Heart left ventricle (tissue), 13 donors: ENCODE results near the gene RBSN.

Experiments
- POLR2A ChIP-seq, 2 donors: fragments of 450-650 bp; IDR thresholded peaks; one replicate each; pipeline ENCODE4 v1.6.1; 2017; ENCODE audit warnings: antibody characterized with exemption in 2 of 2, mild to moderate bottlenecking in 2 of 2, moderate library complexity in 2 of 2
- TF ChIP-seq, protein P1 (sequence below), 12 donors: fragments of 200-600 bp; sonication (generic) in 4 of 12; IDR thresholded peaks; one replicate each; pipeline versions ENCODE4 v1.5.0 to v1.8.0; 2018 to 2022; ENCODE audit warnings: antibody characterized with exemption in 12 of 12, mild to moderate bottlenecking in 5 of 12
- donor health status: ischemic (EF 13 %, LVEDD 7.1; RV severe dilation, severe dysfunction).
- donor health status: DM: no; HTN: yes; CAD: no.
- donor health status: DM: no; HTN: no; CAD: no.
- donor health status: ischemic (EF 25% LVEDD 6.9; RV normal size, moderate dysfunction).
- donor health status: ischemic (EF 25% LVEDD 5.7; RV mildly dilated, moderate dysfunction).
- donor health status: ischemic (EF 35%, LVEDD 5.7; RV mildly dilated, moderate dysfunction).
- donor health status: nonischemic (EF 11% LVEDD 7.7; RV severe dilation, severe dysfunction).
- donor health status: DM: yes; HTN: yes; CAD: no.
- donor health status: PGD.
- donor health status: ischemic (EF 29% LVEDD 5.4; RV normal size, mild dysfunction).
- donor health status: nonischemic (EF 23%, LVEDD 6.1; RV moderate dilation, normal function).

DNA sequence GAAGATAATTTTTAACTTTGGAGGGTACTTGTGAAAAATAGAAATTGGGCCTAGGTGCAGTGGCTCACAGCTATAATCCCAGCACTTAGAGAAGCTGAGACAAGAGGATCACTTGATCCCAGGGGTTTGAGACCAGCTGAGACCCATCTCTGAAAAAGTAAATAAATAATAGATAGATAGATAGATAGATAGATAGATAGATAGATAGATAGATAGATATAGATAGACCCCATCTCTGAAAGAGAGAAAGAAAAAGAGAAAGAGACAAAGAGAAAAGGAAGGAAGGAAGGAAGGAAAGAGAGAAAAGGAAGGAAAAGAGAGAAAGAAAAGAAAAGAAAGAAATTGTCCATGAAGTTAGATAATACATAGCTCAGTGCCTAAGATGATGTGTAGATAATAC, 69.3 kb downstream of the RBSN start:
- TF ChIP-seq, protein P1, sequence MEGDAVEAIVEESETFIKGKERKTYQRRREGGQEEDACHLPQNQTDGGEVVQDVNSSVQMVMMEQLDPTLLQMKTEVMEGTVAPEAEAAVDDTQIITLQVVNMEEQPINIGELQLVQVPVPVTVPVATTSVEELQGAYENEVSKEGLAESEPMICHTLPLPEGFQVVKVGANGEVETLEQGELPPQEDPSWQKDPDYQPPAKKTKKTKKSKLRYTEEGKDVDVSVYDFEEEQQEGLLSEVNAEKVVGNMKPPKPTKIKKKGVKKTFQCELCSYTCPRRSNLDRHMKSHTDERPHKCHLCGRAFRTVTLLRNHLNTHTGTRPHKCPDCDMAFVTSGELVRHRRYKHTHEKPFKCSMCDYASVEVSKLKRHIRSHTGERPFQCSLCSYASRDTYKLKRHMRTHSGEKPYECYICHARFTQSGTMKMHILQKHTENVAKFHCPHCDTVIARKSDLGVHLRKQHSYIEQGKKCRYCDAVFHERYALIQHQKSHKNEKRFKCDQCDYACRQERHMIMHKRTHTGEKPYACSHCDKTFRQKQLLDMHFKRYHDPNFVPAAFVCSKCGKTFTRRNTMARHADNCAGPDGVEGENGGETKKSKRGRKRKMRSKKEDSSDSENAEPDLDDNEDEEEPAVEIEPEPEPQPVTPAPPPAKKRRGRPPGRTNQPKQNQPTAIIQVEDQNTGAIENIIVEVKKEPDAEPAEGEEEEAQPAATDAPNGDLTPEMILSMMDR (IDR thresholded peaks at IDR 0.05), result no peak
- TF ChIP-seq POLR2A (IDR thresholded peaks at IDR 0.05), result no peak
